ENCODE measurements around the gene LMO1. TPM values are rescaled to one million over a fixed set of nuclear protein-coding genes. Genes with fewer than 3 reads are reported as not detected.

LMO1 gene
- total and polyA plus RNA-seq, 2 of the 13 experiments (the other 11 are each of a cell fraction or from before 2014, with no cell fraction given), result not detected

- no peaks in the 10 kb centered on the region for H3K4me1 ChIP-seq (ENCODE audit: insufficient read depth, low read length)
- no TSS peak for BruUV-seq (replicated peaks)
- ATAC-seq (no peak), FAIRE-seq (no peak), DNase-seq (ENCODE audit: low spot score) (no peak)
- in situ Hi-C loops (cut with HindIII; ENCODE audit: extremely low pct_ligation_motif_present, low pct_unique_long_range_greater_than_20kb) (no loop called here), intact Hi-C loops (cut with micrococcal nuclease; ENCODE audit: unreplicated experiment) (no loop called here)
- no peak overlapping the region for H3K4me2 ChIP-seq (ENCODE audit: low read depth, low read length)
- H3K27ac ChIP-seq (ENCODE audit: extremely low read length, insufficient read depth, low read length), result no peak overlapping the region
- no peaks in the 10 kb centered on the region for H4K20me1 ChIP-seq (ENCODE audit: insufficient read depth, low read length)
- POLR2A ChIA-PET, result no interaction called here
- CTCF ChIA-PET (ENCODE audit: low intra/inter-chr PET ratio, low total read pairs), result no interaction called here
- no peaks in the 10 kb centered on the region for H3K9me3 ChIP-seq (ENCODE audit: low read length)
- H3K27me3 ChIP-seq (ENCODE audit: control insufficient read depth in 1 of 2, insufficient read depth in 2 of 2, low read length in 2 of 2), result peaks cover 1 to 16% of the 10 kb centered on the region in 2 experiments; a peak in 4 of 5 replicates
- H3K36me3 ChIP-seq (replicated peaks in 1 of 2; ENCODE audit: control insufficient read depth in 1 of 2, insufficient read depth in 2 of 2, low read length in 2 of 2), result no peaks in the 10 kb centered on the region
- H2AFZ ChIP-seq (ENCODE audit: low read length), result no peak overlapping the region
- H3K79me2 ChIP-seq (ENCODE audit: insufficient read depth, low read length), result no peaks in the 10 kb centered on the region
- H3K4me3 ChIP-seq (replicated peaks in 1 of 3; ENCODE audit: insufficient read depth in 1 of 3, low read depth in 2 of 3, low read length in 3 of 3), result no peak overlapping the region
- no peak overlapping the region for H3K9ac ChIP-seq (ENCODE audit: insufficient read depth, low read depth, low read length)
- 38% methylated on average over 6 of the region's 10 CpGs for WGBS (ENCODE audit: low lambda C conversion rate)
- TF ChIP-seq, protein P1, sequence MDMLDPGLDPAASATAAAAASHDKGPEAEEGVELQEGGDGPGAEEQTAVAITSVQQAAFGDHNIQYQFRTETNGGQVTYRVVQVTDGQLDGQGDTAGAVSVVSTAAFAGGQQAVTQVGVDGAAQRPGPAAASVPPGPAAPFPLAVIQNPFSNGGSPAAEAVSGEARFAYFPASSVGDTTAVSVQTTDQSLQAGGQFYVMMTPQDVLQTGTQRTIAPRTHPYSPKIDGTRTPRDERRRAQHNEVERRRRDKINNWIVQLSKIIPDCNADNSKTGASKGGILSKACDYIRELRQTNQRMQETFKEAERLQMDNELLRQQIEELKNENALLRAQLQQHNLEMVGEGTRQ (IDR thresholded peaks at IDR 0.05; ENCODE audit: low read depth, low read length), result no peak
- TF ChIP-seq, protein P1 (CRISPR knock-in tag; IDR thresholded peaks at IDR 0.05; ENCODE audit: borderline replicate concordance), result no peak
- TF ChIP-seq TBL1XR1 (IDR thresholded peaks at IDR 0.05; ENCODE audit: borderline replicate concordance, low read length, partially characterized antibody) (no peak), ZBTB3 (CRISPR knock-in tag; IDR thresholded peaks at IDR 0.05; ENCODE audit: borderline replicate concordance, low read depth) (no peak), ZBTB7A (CRISPR knock-in tag; IDR thresholded peaks at IDR 0.05) (no peak), ZMYM4 (CRISPR knock-in tag; IDR thresholded peaks at IDR 0.05) (no peak), ZNF556 (CRISPR knock-in tag; IDR thresholded peaks at IDR 0.05; ENCODE audit: borderline replicate concordance) (no peak), CERS6 (CRISPR knock-in tag; IDR thresholded peaks at IDR 0.05) (no peak), ADNP (CRISPR knock-in tag; IDR thresholded peaks at IDR 0.05) (no peak), ZNF12 (CRISPR knock-in tag; IDR thresholded peaks at IDR 0.05) (no peak), ZSCAN9 (CRISPR knock-in tag; IDR thresholded peaks at IDR 0.05; ENCODE audit: borderline replicate concordance) (no peak), ZSCAN12 (CRISPR knock-in tag; IDR thresholded peaks at IDR 0.05) (no peak), FUBP1 (CRISPR knock-in tag; IDR thresholded peaks at IDR 0.05; ENCODE audit: borderline replicate concordance) (no peak), RNF219 (CRISPR knock-in tag; IDR thresholded peaks at IDR 0.05) (no peak), ZSCAN22 (CRISPR knock-in tag; IDR thresholded peaks at IDR 0.05) (no peak)
- TF ChIP-seq, protein P2, sequence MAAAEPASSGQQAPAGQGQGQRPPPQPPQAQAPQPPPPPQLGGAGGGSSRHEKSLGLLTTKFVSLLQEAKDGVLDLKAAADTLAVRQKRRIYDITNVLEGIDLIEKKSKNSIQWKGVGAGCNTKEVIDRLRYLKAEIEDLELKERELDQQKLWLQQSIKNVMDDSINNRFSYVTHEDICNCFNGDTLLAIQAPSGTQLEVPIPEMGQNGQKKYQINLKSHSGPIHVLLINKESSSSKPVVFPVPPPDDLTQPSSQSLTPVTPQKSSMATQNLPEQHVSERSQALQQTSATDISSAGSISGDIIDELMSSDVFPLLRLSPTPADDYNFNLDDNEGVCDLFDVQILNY (CRISPR knock-in tag; conservative IDR thresholded peaks at IDR 0.05), result no peak
- TF ChIP-seq, protein P3, sequence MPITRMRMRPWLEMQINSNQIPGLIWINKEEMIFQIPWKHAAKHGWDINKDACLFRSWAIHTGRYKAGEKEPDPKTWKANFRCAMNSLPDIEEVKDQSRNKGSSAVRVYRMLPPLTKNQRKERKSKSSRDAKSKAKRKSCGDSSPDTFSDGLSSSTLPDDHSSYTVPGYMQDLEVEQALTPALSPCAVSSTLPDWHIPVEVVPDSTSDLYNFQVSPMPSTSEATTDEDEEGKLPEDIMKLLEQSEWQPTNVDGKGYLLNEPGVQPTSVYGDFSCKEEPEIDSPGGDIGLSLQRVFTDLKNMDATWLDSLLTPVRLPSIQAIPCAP (CRISPR knock-in tag; IDR thresholded peaks at IDR 0.05; ENCODE audit: low read depth), result no peak
These were observed 47.7 kb upstream of the LMO1 start for GRCh38 chr11:8311366-8311765.

Data from HepG2 (cell line).